Mucosa of rectum (tissue), 2 donors: Measurements from ENCODE around the gene DACT1.
"Not testable (repeated sequence)": the region's sequence is repeated elsewhere in the genome, so short reads cannot be mapped to it uniquely, and the experiment has no call there.

ENCODE experiments used
- H3K27ac ChIP-seq, 2 donors: one replicate each; pipeline ENCODE4 v1.7.0; 2013; ENCODE audit warnings: inconsistent platforms in 2 of 2, low read depth in 2 of 2, low read length in 2 of 2
- H3K27me3 ChIP-seq, 2 donors: one replicate each; pipeline ENCODE4 v1.7.0; 2013; ENCODE audit warnings: low read length in 2 of 2; ENCODE audit not compliant: control insufficient read depth in 2 of 2, insufficient read depth in 2 of 2
- H3K36me3 ChIP-seq, 2 donors: one replicate each; pipeline ENCODE4 v1.7.0; 2013; ENCODE audit warnings: low read length in 2 of 2; ENCODE audit not compliant: control insufficient read depth in 2 of 2, insufficient read depth in 2 of 2
- H3K4me1 ChIP-seq, 2 donors: one replicate each; pipeline ENCODE4 v1.7.0; 2013; ENCODE audit warnings: low read length in 2 of 2, mild to moderate bottlenecking in 1 of 2; ENCODE audit not compliant: control insufficient read depth in 2 of 2, insufficient read depth in 2 of 2
- H3K4me3 ChIP-seq, 2 donors: one replicate each; pipeline ENCODE4 v1.7.0; 2013; ENCODE audit warnings: low read length in 2 of 2
- H3K9ac ChIP-seq, 2 donors: one replicate each; pipeline ENCODE4 v1.7.0; 2013; ENCODE audit warnings: low read length in 2 of 2, low read depth in 1 of 2, mild to moderate bottlenecking in 1 of 2
- H3K9me3 ChIP-seq, 2 donors: one replicate each; pipeline ENCODE4 v1.7.0; 2013; ENCODE audit warnings: low read length in 2 of 2; ENCODE audit not compliant: control insufficient read depth in 2 of 2
- donor health status: healthy.
- donor health status: Normal muscosa, but diverticular disease.

The DACT1 gene

GRCh38 chr14:58637391-58638230 is at the start of gene DACT1:
TSS of gene DACT1 (plus strand) at chr14:58637962. CDS start at chr14:58638203, 241 bp downstream.
- H3K27ac ChIP-seq, result peak within 1 kb of the TSS; percentile 72 to 73
- H3K27me3 ChIP-seq, result peaks cover 3% of the 10 kb centered on the region in 2 donors
- no peaks in the 10 kb centered on the region for H3K36me3 ChIP-seq

GRCh38 chr14:58588321-58588720 is 49.4 kb upstream of the DACT1 start:
- H3K4me3 ChIP-seq, H3K9ac ChIP-seq, H3K4me1 ChIP-seq, H3K27ac ChIP-seq, H3K27me3 ChIP-seq, H3K9me3 ChIP-seq, H3K36me3 ChIP-seq: not testable (repeated sequence)

More at GRCh38 chr14:58637391-58638230, at the start of gene DACT1:
- no peaks in the 10 kb centered on the region for H3K9me3 ChIP-seq
- H3K4me1 ChIP-seq, result peaks cover 10 to 12% of the 10 kb centered on the region in 2 donors
- peak within 1 kb of the TSS; percentile 63 to 76 for H3K4me3 ChIP-seq
- peak within 1 kb of the TSS; percentile 43 to 65 for H3K9ac ChIP-seq

GRCh38 chr14:58593977-58594376 is 43.8 kb upstream of the DACT1 start:
- H3K4me1 ChIP-seq, result no peaks in the 10 kb centered on the region
- H3K27ac ChIP-seq, result no peak overlapping the region
- no peak overlapping the region for H3K9ac ChIP-seq
- H3K4me3 ChIP-seq, result no peak overlapping the region
- H3K9me3 ChIP-seq, result no peaks in the 10 kb centered on the region
- no peaks in the 10 kb centered on the region for H3K36me3 ChIP-seq
- no peaks in the 10 kb centered on the region for H3K27me3 ChIP-seq

- Histone ChIP-seq H3K4me3 (no peak overlapping the region), H3K9ac (no peak overlapping the region), H3K4me1 (no peaks in the 10 kb centered on the region), H3K9me3 (no peaks in the 10 kb centered on the region), H3K36me3 (no peaks in the 10 kb centered on the region), H3K27me3 (no peaks in the 10 kb centered on the region), H3K27ac (no peak overlapping the region)
These were observed 40.7 kb upstream of the DACT1 start for GRCh38 chr14:58597041-58597440.

GRCh38 chr14:58598028-58598803 is 39.5 kb upstream of the DACT1 start:
- no peaks in the 10 kb centered on the region for H3K27me3 ChIP-seq
- no peak overlapping the region for H3K9ac ChIP-seq
- no peak overlapping the region for H3K4me3 ChIP-seq
- H3K4me1 ChIP-seq, result no peaks in the 10 kb centered on the region
- H3K36me3 ChIP-seq, result no peaks in the 10 kb centered on the region
- H3K9me3 ChIP-seq, result no peaks in the 10 kb centered on the region
- H3K27ac ChIP-seq, result no peak overlapping the region

GRCh38 chr14:58598804-58599525 is 38.8 kb upstream of the DACT1 start:
- Histone ChIP-seq H3K4me1 (no peaks in the 10 kb centered on the region), H3K36me3 (no peaks in the 10 kb centered on the region), H3K27ac (no peak overlapping the region), H3K27me3 (no peaks in the 10 kb centered on the region), H3K4me3 (no peak overlapping the region), H3K9ac (no peak overlapping the region), H3K9me3 (no peaks in the 10 kb centered on the region)

- Histone ChIP-seq H3K4me3 (no peak overlapping the region), H3K36me3 (no peaks in the 10 kb centered on the region), H3K27me3 (no peaks in the 10 kb centered on the region), H3K9me3 (no peaks in the 10 kb centered on the region), H3K9ac (no peak overlapping the region), H3K4me1 (no peaks in the 10 kb centered on the region), H3K27ac (no peak overlapping the region)
These were observed 38.1 kb upstream of the DACT1 start for GRCh38 chr14:58599707-58600106.

- Histone ChIP-seq H3K36me3 (no peaks in the 10 kb centered on the region), H3K9ac (no peak overlapping the region), H3K9me3 (no peaks in the 10 kb centered on the region), H3K27me3 (no peaks in the 10 kb centered on the region), H3K4me1 (no peaks in the 10 kb centered on the region), H3K27ac (no peak overlapping the region), H3K4me3 (no peak overlapping the region)
These were observed 32.3 kb upstream of the DACT1 start for GRCh38 chr14:58605465-58605864.

- no peak overlapping the region for H3K27ac ChIP-seq
- no peaks in the 10 kb centered on the region for H3K36me3 ChIP-seq
- H3K9ac ChIP-seq, result no peak overlapping the region
- H3K9me3 ChIP-seq, result no peaks in the 10 kb centered on the region
- no peaks in the 10 kb centered on the region for H3K27me3 ChIP-seq
- no peak overlapping the region for H3K4me3 ChIP-seq
- no peaks in the 10 kb centered on the region for H3K4me1 ChIP-seq
These were observed 30.4 kb upstream of the DACT1 start for GRCh38 chr14:58607131-58607951.
